GM15510 (cell line): ENCODE results near the gene BAIAP2.

Experiments
- POLR2A ChIP-seq: IDR thresholded peaks from 3 replicates; pipeline ENCODE4 v1.6.1; 2011; ENCODE audit warnings: borderline replicate concordance; ENCODE audit not compliant: insufficient read length; ENCODE audit errors: extremely low read depth

BAIAP2 gene

DNA sequence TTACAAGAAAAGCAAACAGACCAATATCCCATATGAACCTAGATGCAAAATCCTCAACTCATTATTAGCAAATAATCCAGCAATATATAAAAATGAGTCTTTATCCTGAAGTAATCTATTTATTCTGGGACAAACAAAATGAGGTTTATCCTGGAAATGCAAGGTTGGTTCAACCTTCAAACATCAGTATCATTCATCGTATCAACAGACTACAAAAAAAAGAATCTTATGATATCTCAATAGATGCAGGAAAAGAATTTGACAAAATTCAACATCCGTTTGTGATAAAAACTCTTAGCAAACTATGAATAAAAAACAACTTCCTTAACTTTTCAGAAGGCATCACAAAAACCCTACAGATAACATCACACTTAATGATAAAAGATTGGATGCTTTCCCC is 18.4 kb upstream of the BAIAP2 start:
- no peak for TF ChIP-seq POLR2A

GRCh38 chr17:81018044-81018802 is 16.7 kb upstream of the BAIAP2 start:
- TF ChIP-seq POLR2A = no peak

DNA sequence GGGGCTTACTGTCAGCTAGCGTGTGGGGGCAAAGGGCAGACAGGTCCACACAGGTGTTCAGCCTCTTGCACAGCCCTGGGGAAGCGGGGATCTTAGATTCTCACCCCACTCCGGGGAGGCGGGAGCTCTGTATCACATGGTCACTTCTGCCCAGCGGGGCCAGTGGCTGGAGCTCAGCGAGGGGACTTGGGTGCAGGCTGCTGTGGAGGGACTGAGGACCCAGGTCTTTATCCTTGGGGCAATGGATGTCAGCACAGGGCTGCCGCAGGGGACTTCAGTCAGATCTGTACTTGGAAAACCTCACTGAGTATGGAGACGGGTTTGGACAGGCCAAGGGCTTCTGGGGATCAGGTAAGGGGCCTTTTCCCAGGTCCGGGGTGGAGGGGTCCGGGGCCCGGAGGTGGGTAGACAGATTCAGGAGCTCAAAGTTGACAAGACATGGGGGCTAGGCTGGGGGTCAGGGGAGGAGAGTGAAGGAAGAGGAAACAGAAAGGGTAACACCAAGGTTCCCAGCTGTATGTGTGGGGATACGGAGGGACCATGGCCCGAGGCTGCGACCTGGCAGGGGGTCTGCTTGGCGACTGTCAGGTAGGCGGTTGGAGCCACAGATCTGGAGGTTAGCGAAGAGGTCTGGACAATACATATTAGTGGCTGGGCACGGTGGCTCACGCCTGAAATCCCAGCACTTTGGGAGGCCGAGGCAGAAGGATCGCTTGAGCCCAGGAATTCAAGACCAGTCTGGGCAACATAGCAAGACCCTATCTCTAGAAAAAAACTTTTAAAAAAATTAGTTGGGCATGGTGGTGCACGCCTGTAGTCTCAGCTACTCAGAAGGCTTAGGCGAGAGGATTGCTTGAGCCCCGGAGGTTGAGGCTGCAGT is 15.1 kb upstream of the BAIAP2 start:
- TF ChIP-seq POLR2A = no peak

- TF ChIP-seq POLR2A = no peak
These were observed 14.5 kb upstream of the BAIAP2 start for GRCh38 chr17:81020443-81020766.

DNA sequence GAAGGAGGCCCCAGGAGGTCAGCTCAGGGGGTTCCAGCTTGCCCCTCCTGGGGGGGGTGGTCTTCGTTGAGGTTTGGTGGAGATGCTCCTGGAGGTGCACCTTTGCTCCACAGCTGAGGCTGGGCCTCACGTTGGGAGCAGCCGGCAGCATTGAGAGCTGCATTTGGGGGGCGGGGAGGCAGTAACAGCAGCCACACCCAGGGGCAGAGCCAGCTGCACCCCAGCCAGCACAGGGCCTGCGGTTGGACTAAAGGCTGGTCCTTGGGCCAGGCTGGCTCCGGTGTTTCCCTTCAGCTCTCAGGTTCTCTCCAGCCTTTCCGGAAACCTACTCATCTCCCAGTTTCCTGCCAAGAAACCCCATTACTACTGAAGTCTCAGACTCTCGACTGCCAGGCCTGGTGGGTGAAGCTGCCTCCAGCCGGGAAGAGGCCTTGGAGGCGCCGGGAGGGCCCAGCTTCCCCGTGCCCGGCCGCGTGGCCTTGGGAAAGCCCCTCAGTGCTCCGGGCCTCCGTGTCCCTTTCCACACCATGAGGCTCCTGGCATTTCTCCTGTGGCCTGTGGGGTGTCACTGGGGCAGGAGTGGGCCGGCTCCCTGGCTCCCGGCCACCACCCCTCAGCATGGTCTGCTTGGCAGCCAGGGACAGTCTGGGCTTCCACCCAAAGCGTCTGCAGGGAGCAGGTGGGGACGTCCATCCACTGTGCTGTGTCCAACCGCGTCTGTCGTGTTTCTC is 14.0 kb upstream of the BAIAP2 start:
- TF ChIP-seq POLR2A = no peak

GRCh38 chr17:81021531-81022343 is 13.2 kb upstream of the BAIAP2 start:
- TF ChIP-seq POLR2A = no peak

DNA sequence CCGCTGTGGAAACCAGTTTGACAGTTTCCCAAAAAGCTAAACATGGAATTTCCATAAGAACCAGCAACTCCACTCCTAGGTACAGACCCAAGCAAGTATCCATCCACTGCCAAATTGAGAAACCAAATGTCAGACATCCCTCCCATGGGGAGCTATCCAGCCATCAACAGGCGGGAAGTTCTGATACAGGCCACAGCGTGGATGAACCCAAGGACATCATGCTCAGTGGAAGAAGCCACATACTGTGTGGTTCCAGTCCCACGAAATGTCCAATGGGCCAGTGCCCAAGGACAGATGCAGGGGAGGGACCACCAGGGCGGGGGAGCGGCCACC is 12.6 kb upstream of the BAIAP2 start:
- TF ChIP-seq POLR2A = no peak

DNA sequence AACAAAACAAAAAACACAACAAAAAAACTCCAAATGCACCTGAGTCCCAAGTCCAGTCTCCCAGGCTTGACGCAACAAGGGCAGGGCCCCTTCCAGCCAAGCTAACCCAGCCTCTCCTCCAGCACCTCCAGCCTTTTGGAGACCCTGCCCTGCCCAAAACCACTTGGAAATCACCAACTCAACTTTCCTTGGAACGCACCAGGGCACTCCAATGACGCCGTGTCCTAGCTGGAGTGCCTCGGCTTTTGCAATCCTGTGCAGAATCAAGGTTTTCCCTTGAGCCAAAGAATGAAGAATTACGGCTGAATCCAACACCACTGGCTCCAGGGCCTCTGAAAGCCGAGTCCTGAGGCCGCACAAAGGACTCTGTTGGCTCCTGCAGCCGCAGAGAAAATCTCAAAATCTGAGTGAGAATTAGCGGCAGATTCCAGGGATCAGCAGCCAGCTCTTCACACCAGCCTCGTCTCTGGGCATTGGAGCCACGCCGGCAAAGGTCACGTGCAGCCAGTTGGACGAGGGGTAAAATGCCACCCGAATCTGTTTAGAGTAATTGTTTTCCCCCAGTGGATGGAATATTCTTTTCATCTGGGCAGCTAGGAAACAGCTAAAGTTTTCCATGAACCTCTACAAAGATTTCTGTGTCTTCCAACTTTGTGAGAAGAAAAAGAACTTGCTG is 9.7 kb upstream of the BAIAP2 start:
- TF ChIP-seq POLR2A = no peak

GRCh38 chr17:81025741-81026129 is 9.2 kb upstream of the BAIAP2 start:
- no peak for TF ChIP-seq POLR2A

- no peak for TF ChIP-seq POLR2A
These were observed 8.5 kb upstream of the BAIAP2 start for GRCh38 chr17:81026266-81027036.

- no peak for TF ChIP-seq POLR2A
These were observed 7.9 kb upstream of the BAIAP2 start for GRCh38 chr17:81027038-81027437.

- no peak for TF ChIP-seq POLR2A
These were observed 7.1 kb upstream of the BAIAP2 start for GRCh38 chr17:81027591-81028505.
